Cardiac fibroblast (primary cell): ENCODE data around the gene TEX29.

ENCODE experiments used
- DNase-seq, 2 donors: peaks; one replicate each; pipeline versions ENCODE4 v3.0.0 to v3.0.0-alpha.2; 2010; ENCODE audit warnings: low read depth in 2 of 2
- H3K4me3 ChIP-seq, 2 donors: replicated peaks in 1 of 2; 1 replicate in 1 of 2; 2 replicates in 1 of 2; pipeline ENCODE4 v1.5.1; 2011; ENCODE audit warnings: low read depth in 2 of 2, low read length in 2 of 2, mild to moderate bottlenecking in 2 of 2, moderate library complexity in 1 of 2
- CTCF ChIP-seq: IDR thresholded peaks from one replicate; pipeline ENCODE4 v1.5.1; 2011; ENCODE audit warnings: low read depth, mild to moderate bottlenecking, low read length, inconsistent platforms

Gene TEX29

GRCh38 chr13:111360452-111360851, 40.0 kb downstream of the TEX29 start:
- no peak for DNase-seq
- no peak overlapping the region for H3K4me3 ChIP-seq
- TF ChIP-seq CTCF, result no peak

GRCh38 chr13:111361046-111361872, 40.8 kb downstream of the TEX29 start:
- DNase-seq, result no peak
- TF ChIP-seq CTCF, result no peak
- H3K4me3 ChIP-seq, result no peak overlapping the region

- no peak for TF ChIP-seq CTCF
- no peak overlapping the region for H3K4me3 ChIP-seq
- no peak for DNase-seq
These were observed 41.6 kb downstream of the TEX29 start for GRCh38 chr13:111361873-111362648.

- no peak for TF ChIP-seq CTCF
- no peak overlapping the region for H3K4me3 ChIP-seq
- no peak for DNase-seq
These were observed 42.7 kb downstream of the TEX29 start for GRCh38 chr13:111363121-111363520.

- no peak overlapping the region for H3K4me3 ChIP-seq
- no peak for TF ChIP-seq CTCF
- no peak for DNase-seq
These were observed 43.1 kb downstream of the TEX29 start for GRCh38 chr13:111363591-111363990.

- no peak overlapping the region for H3K4me3 ChIP-seq
- no peak for DNase-seq
- TF ChIP-seq CTCF, result no peak
These were observed 44.9 kb downstream of the TEX29 start for GRCh38 chr13:111365149-111366005.
